ENCODE data around the gene DLG1. TPM values are rescaled to one million over a fixed set of nuclear protein-coding genes. Genes with fewer than 3 reads are reported as not detected.
A peak's percentile ranks its signal among the peaks of the same experiment; 100 is the strongest.
"Not testable (repeated sequence)": the region's sequence is repeated elsewhere in the genome, so short reads cannot be mapped to it uniquely, and the experiment has no call there.

The DLG1 gene
- total and polyA plus RNA-seq, 2 donors (not counting 1 experiment from before 2014, with no cell fraction given): 47.7 to 53.0 TPM

DNA sequence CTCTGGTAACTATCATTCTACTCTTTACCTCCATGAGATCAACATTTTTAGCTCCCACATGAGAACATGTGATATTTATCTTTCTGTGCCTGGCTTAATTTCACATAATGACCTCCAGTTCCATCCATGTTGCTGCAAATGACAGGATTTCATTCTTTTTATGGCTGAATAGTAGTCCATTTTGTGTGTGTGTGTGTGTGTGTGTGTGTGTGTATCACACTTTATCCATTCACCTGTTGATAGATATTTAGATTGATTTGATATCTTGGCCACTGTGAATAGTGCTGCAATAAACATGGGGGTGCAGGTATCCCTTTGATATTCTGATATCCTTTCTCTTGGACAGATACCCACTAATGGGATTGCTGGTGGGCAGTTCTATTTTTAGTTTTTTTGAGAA lies 18.3 kb downstream of the DLG1 start:
- Histone ChIP-seq H3K79me2 (ENCODE audit: control insufficient read depth, insufficient read depth, low read length) (peaks cover 12% of the 10 kb centered on the region), H3K9ac (ENCODE audit: insufficient read depth, low read length) (no peak overlapping the region), H3K27me3 (ENCODE audit: control insufficient read depth, insufficient read depth, low read length) (no peaks in the 10 kb centered on the region), H4K20me1 (ENCODE audit: control insufficient read depth, extremely low read depth, insufficient read depth, low read length) (no peaks in the 10 kb centered on the region), H3K36me3 (ENCODE audit: control insufficient read depth, insufficient read depth, low read length) (peaks cover 1% of the 10 kb centered on the region), H3K4me1 (ENCODE audit: control insufficient read depth, extremely low read depth, insufficient read depth, low read length) (no peaks in the 10 kb centered on the region), H3K27ac (ENCODE audit: insufficient read depth, low read length) (no peak overlapping the region), H2AFZ (ENCODE audit: low read length) (no peak overlapping the region), H3K4me2 (ENCODE audit: extremely low read depth, insufficient read depth, low read length) (no peak overlapping the region), H3K4me3 (replicated peaks in 1 of 4; ENCODE audit: control extremely low read depth in 1 of 4, insufficient read depth in 1 of 4, low read depth in 3 of 4, low read length in 4 of 4) (no peak overlapping the region), H3K9me3 (ENCODE audit: control insufficient read depth, insufficient read depth, low read depth, low read length) (no peaks in the 10 kb centered on the region)
- DNase-seq (ENCODE audit: low read depth in 2 of 2): no peak
- TF ChIP-seq EZH2 (IDR thresholded peaks at IDR 0.05; ENCODE audit: low read length, missing control alignments): no peak
- TF ChIP-seq, protein P1, sequence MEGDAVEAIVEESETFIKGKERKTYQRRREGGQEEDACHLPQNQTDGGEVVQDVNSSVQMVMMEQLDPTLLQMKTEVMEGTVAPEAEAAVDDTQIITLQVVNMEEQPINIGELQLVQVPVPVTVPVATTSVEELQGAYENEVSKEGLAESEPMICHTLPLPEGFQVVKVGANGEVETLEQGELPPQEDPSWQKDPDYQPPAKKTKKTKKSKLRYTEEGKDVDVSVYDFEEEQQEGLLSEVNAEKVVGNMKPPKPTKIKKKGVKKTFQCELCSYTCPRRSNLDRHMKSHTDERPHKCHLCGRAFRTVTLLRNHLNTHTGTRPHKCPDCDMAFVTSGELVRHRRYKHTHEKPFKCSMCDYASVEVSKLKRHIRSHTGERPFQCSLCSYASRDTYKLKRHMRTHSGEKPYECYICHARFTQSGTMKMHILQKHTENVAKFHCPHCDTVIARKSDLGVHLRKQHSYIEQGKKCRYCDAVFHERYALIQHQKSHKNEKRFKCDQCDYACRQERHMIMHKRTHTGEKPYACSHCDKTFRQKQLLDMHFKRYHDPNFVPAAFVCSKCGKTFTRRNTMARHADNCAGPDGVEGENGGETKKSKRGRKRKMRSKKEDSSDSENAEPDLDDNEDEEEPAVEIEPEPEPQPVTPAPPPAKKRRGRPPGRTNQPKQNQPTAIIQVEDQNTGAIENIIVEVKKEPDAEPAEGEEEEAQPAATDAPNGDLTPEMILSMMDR (conservative IDR thresholded peaks at IDR 0.05 in 1 of 2, IDR thresholded peaks at IDR 0.05 in 1 of 2; ENCODE audit: low read depth in 1 of 2, low read length in 2 of 2): no peak

DNA sequence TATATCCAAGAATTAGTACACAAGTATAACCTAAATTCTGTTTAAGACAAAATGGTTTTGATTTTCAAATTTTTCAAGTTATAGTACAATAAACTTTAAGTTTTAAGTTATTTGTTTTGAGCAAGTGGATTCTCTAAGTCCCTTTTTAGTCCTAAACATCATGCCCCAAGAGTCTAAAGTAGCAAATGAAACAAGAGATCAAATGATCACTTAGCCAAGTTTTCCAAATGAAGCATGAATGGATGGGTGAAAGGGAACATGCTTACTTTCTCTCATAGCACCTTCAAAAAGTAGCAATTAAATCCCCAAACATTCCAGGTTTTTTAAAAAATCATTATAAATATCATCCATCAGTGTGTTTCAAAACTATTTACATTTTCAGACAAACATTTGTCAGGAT lies 19.5 kb downstream of the DLG1 start:
- Histone ChIP-seq H3K9ac (ENCODE audit: insufficient read depth, low read length) (no peak overlapping the region), H3K36me3 (ENCODE audit: control insufficient read depth, insufficient read depth, low read length) (peaks cover 1% of the 10 kb centered on the region), H2AFZ (ENCODE audit: low read length) (no peak overlapping the region), H4K20me1 (ENCODE audit: control insufficient read depth, extremely low read depth, insufficient read depth, low read length) (no peaks in the 10 kb centered on the region), H3K4me3 (replicated peaks in 1 of 4; ENCODE audit: control extremely low read depth in 1 of 4, insufficient read depth in 1 of 4, low read depth in 3 of 4, low read length in 4 of 4) (no peak overlapping the region), H3K9me3 (ENCODE audit: control insufficient read depth, insufficient read depth, low read depth, low read length) (no peaks in the 10 kb centered on the region), H3K27ac (ENCODE audit: insufficient read depth, low read length) (no peak overlapping the region), H3K4me2 (ENCODE audit: extremely low read depth, insufficient read depth, low read length) (no peak overlapping the region), H3K27me3 (ENCODE audit: control insufficient read depth, insufficient read depth, low read length) (no peaks in the 10 kb centered on the region), H3K4me1 (ENCODE audit: control insufficient read depth, extremely low read depth, insufficient read depth, low read length) (no peaks in the 10 kb centered on the region), H3K79me2 (ENCODE audit: control insufficient read depth, insufficient read depth, low read length) (peaks cover 13% of the 10 kb centered on the region)
- DNase-seq (ENCODE audit: low read depth in 2 of 2): no peak
- TF ChIP-seq EZH2 (IDR thresholded peaks at IDR 0.05; ENCODE audit: low read length, missing control alignments): no peak
- TF ChIP-seq, protein P1 (conservative IDR thresholded peaks at IDR 0.05 in 1 of 2, IDR thresholded peaks at IDR 0.05 in 1 of 2; ENCODE audit: low read depth in 1 of 2, low read length in 2 of 2): no peak

DNA sequence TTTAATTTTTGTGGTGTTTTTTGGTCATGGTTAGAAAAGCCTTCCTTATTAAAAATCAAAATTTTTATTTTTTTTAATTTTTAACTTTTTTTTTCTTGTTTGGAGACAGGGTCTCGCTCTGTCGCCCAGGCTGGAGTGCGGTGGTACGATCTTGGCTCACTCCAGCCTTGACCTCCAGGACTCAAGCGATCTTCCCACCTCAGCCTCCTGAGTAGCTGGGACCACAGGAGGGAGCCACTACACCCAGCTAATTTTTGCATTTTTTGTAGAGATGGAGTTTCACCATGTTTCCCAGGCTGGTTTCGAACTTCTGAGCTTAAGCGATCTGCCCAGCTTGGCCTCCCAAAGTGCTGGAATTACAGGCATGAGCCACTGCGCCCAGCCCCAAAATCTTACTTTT lies 21.6 kb downstream of the DLG1 start:
- H3K36me3 ChIP-seq (ENCODE audit: control insufficient read depth, insufficient read depth, low read length); DNase-seq (ENCODE audit: low read depth in 2 of 2): not testable (repeated sequence)

More for the DNA sequence above, 21.6 kb downstream of the DLG1 start:
- H2AFZ ChIP-seq (ENCODE audit: low read length); H3K9ac ChIP-seq (ENCODE audit: insufficient read depth, low read length); H3K9me3 ChIP-seq (ENCODE audit: control insufficient read depth, insufficient read depth, low read depth, low read length); H4K20me1 ChIP-seq (ENCODE audit: control insufficient read depth, extremely low read depth, insufficient read depth, low read length); H3K4me1 ChIP-seq (ENCODE audit: control insufficient read depth, extremely low read depth, insufficient read depth, low read length); H3K4me3 ChIP-seq (replicated peaks in 1 of 4; ENCODE audit: control extremely low read depth in 1 of 4, insufficient read depth in 1 of 4, low read depth in 3 of 4, low read length in 4 of 4); H3K27me3 ChIP-seq (ENCODE audit: control insufficient read depth, insufficient read depth, low read length); H3K27ac ChIP-seq (ENCODE audit: insufficient read depth, low read length); H3K4me2 ChIP-seq (ENCODE audit: extremely low read depth, insufficient read depth, low read length): not testable (repeated sequence)
- peaks cover 25% of the 10 kb centered on the region for H3K79me2 ChIP-seq (ENCODE audit: control insufficient read depth, insufficient read depth, low read length)
- TF ChIP-seq, protein P1 (conservative IDR thresholded peaks at IDR 0.05 in 1 of 2, IDR thresholded peaks at IDR 0.05 in 1 of 2; ENCODE audit: low read depth in 1 of 2, low read length in 2 of 2): peak; percentile 8 to 24

Data from fibroblast of lung (primary cell).